ENCODE measurements around the gene OSBPL6.

DNA sequence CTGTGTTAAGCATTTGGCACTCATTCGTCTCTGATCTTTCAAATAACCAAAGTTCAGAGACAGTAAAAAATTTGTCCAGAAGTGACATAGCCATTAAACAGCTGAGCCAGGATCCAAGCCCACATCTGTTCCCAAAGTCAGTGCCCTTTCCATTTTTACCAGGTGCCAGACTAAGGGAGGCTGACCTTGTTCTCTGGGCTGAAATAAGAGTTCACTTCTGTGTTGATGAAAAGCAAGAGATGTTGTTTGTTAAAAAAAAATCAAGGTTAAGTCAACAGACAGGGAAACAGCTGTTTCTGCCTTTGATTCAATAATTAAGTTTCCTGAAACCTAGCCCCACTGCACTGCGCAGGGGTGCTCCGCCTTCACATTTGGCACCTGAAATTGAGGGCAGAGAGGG lies 139.5 kb downstream of the OSBPL6 start:
- TF ChIP-seq CTCF (IDR thresholded peaks at IDR 0.05; ENCODE audit: low read depth, low read length), result no peak
- no peak for TF ChIP-seq POLR2A (IDR thresholded peaks at IDR 0.05; ENCODE audit: extremely low read depth, insufficient read length)
- TF ChIP-seq MYC (IDR thresholded peaks at IDR 0.05; ENCODE audit: low read depth, low read length), result no peak
- TF ChIP-seq MAX (IDR thresholded peaks at IDR 0.05; ENCODE audit: low read depth, low read length), result no peak

Measured in NB4 (cell line).